ENCODE measurements around the gene PLEKHJ1. TPM values are rescaled to one million over a fixed set of nuclear protein-coding genes. Genes with fewer than 3 reads are reported as not detected.

The PLEKHJ1 gene
- total and polyA plus RNA-seq, 9 of the 15 experiments (the other 6 are each of a cell fraction or from before 2014, with no cell fraction given), result 1.5 to 188 (median 63.9) TPM

- TF ChIP-seq DEAF1 (CRISPR knock-in tag; IDR thresholded peaks at IDR 0.05) (no peak), SAP30 (IDR thresholded peaks at IDR 0.05; ENCODE audit: borderline replicate concordance, insufficient read depth, low read depth, low read length, poor library complexity, severe bottlenecking) (peak; percentile 70), ZNF644 (tag; IDR thresholded peaks at IDR 0.05; ENCODE audit: low read depth) (peak; percentile 92), TAF7 (tag; IDR thresholded peaks at IDR 0.05) (peak; percentile 98), SUPT5H (IDR thresholded peaks at IDR 0.05) (peak; percentile 99), ASH1L (IDR thresholded peaks at IDR 0.05; ENCODE audit: borderline replicate concordance, low read depth, partially characterized antibody) (peak; percentile 67), E2F1 (CRISPR knock-in tag; IDR thresholded peaks at IDR 0.05) (peak; percentile 81), TRIM24 (IDR thresholded peaks at IDR 0.05) (no peak), CREB1 (IDR thresholded peaks at IDR 0.05) (peak; percentile 81), CREB1 (CRISPR knock-in tag; IDR thresholded peaks at IDR 0.05) (peak; percentile 82), MYBL2 (IDR thresholded peaks at IDR 0.05; ENCODE audit: low read depth) (no peak), MYBL2 (CRISPR knock-in tag; IDR thresholded peaks at IDR 0.05; ENCODE audit: borderline replicate concordance) (no peak), ZNF655 (CRISPR knock-in tag; IDR thresholded peaks at IDR 0.05) (no peak), USF1 (CRISPR knock-in tag; IDR thresholded peaks at IDR 0.05) (peak; percentile 51), RBFOX2 (IDR thresholded peaks at IDR 0.05; ENCODE audit: low read depth, low read length) (peak; percentile 100), ZNF592 (IDR thresholded peaks at IDR 0.05) (no peak), POLR2H (tag; IDR thresholded peaks at IDR 0.05; ENCODE audit: low read depth) (peak; percentile 98), FOSL1 (tag; conservative IDR thresholded peaks at IDR 0.05) (peak; percentile 55; the same call in 1 of the 2 replicates)
Observed at GRCh38 chr19:2269244-2270156, 33.4 kb upstream of the PLEKHJ1 start (continued).

Measured in K562 (cell line).